ENCODE data around the gene GNAO1. TPM values are rescaled to one million over a fixed set of nuclear protein-coding genes. Genes with fewer than 3 reads are reported as not detected.

The GNAO1 gene
- polyA plus RNA-seq, 1 donor from 2014 or later: 31.5 TPM

GRCh38 chr16:56362057-56362655 is 170.9 kb downstream of the GNAO1 start:
- no peak overlapping the region for H3K27ac ChIP-seq (ENCODE audit: low read length)
- no peaks in the 10 kb centered on the region for H3K79me2 ChIP-seq (replicated peaks; ENCODE audit: insufficient read depth, low read length)
- no peak overlapping the region for H3K9ac ChIP-seq (ENCODE audit: low read length)
- no peaks in the 10 kb centered on the region for H3K9me2 ChIP-seq (ENCODE audit: insufficient read depth, low read length)
- H3K4me3 ChIP-seq (ENCODE audit: low read length): no peak overlapping the region
- no peaks in the 10 kb centered on the region for H4K20me1 ChIP-seq (ENCODE audit: insufficient read depth)
- H3K9me3 ChIP-seq (ENCODE audit: low read length): no peaks in the 10 kb centered on the region
- H3K36me3 ChIP-seq (ENCODE audit: insufficient read depth, low read length): peaks cover 3% of the 10 kb centered on the region
- no peak for TF ChIP-seq SMC3 (conservative IDR thresholded peaks at IDR 0.05; ENCODE audit: poor library complexity)
- peak; percentile 11 for TF ChIP-seq POLR2AphosphoS5 (IDR thresholded peaks at IDR 0.05)
- no peaks in the 10 kb centered on the region for H3F3A ChIP-seq (ENCODE audit: insufficient read depth, low read length, poor library complexity, severe bottlenecking)
- H3K4me2 ChIP-seq (ENCODE audit: low read length): no peak overlapping the region
- no peak overlapping the region for H2AFZ ChIP-seq (ENCODE audit: low read depth, low read length)
- H3K27me3 ChIP-seq (ENCODE audit: insufficient read depth, low read depth, low read length): no peaks in the 10 kb centered on the region

- Histone ChIP-seq H3K27ac (ENCODE audit: low read length) (no peak overlapping the region), H3K4me3 (ENCODE audit: low read length) (no peak overlapping the region), H3K36me3 (ENCODE audit: insufficient read depth, low read length) (peaks cover 7% of the 10 kb centered on the region), H3K4me2 (ENCODE audit: low read length) (no peak overlapping the region), H3K27me3 (ENCODE audit: insufficient read depth, low read depth, low read length) (no peaks in the 10 kb centered on the region), H3K9me3 (ENCODE audit: low read length) (no peaks in the 10 kb centered on the region), H2AFZ (ENCODE audit: low read depth, low read length) (no peak overlapping the region), H4K20me1 (ENCODE audit: insufficient read depth) (no peaks in the 10 kb centered on the region), H3K9ac (ENCODE audit: low read length) (no peak overlapping the region), H3K79me2 (replicated peaks; ENCODE audit: insufficient read depth, low read length) (no peaks in the 10 kb centered on the region), H3K9me2 (ENCODE audit: insufficient read depth, low read length) (no peaks in the 10 kb centered on the region), H3F3A (ENCODE audit: insufficient read depth, low read length, poor library complexity, severe bottlenecking) (no peaks in the 10 kb centered on the region)
- TF ChIP-seq TAF1 (IDR thresholded peaks at IDR 0.05; ENCODE audit: low read depth) (no peak), EZH2 (IDR thresholded peaks at IDR 0.05; ENCODE audit: borderline replicate concordance, insufficient read depth, low read length, poor library complexity, severe bottlenecking) (no peak), POLR2AphosphoS5 (IDR thresholded peaks at IDR 0.05) (no peak), EP300 (conservative IDR thresholded peaks at IDR 0.05; ENCODE audit: poor library complexity, severe bottlenecking) (no peak), SMC3 (conservative IDR thresholded peaks at IDR 0.05; ENCODE audit: poor library complexity) (no peak), CTCF (IDR thresholded peaks at IDR 0.05; ENCODE audit: poor library complexity, severe bottlenecking) (no peak), REST (IDR thresholded peaks at IDR 0.05; ENCODE audit: borderline replicate concordance) (no peak), MXI1 (conservative IDR thresholded peaks at IDR 0.05; ENCODE audit: poor library complexity, severe bottlenecking) (no peak), RAD21 (conservative IDR thresholded peaks at IDR 0.05) (no peak)
These were observed 171.4 kb downstream of the GNAO1 start for GRCh38 chr16:56362706-56363105.
